Caco-2 (cell line): ENCODE measurements around the gene LGI1. TPM values are rescaled to one million over a fixed set of nuclear protein-coding genes. Genes with fewer than 3 reads are reported as not detected.

Source experiments
- BruUV-seq: library from RNA; stranded (reverse); fragments of 400-500 nt; replicated peaks from 2 replicates; lab custom pipeline; 2021; lab: Mats Ljungman, UMichigan
- CTCF ChIA-PET: fragments of 300-600 bp; sonication (Branson Sonifier 250); formaldehyde crosslinking; loops from one replicate; lab custom pipeline; 2022; ENCODE audit warnings: antibody characterized with exemption; lab: Charles Lee
- POLR2A ChIA-PET: fragments of 300-600 bp; sonication (Branson Sonifier 250); formaldehyde crosslinking; loops from one replicate; lab custom pipeline; 2022; ENCODE audit warnings: antibody characterized with exemption; lab: Charles Lee
- DNase-seq, 2 experiments: peaks; one replicate each; pipeline versions ENCODE4 v3.0.0 to v3.0.0-alpha.2; 2020 to 2022
- H3K27me3 ChIP-seq: replicated peaks from 2 replicates; pipeline ENCODE4 v1.6.0; 2011; ENCODE audit warnings: low read length; ENCODE audit not compliant: control insufficient read depth, insufficient read depth
- H3K36me3 ChIP-seq: 2 replicates; pipeline ENCODE4 v1.5.1; 2011; ENCODE audit warnings: low read length; ENCODE audit not compliant: control insufficient read depth, insufficient read depth
- H3K4me1 ChIP-seq: fragments of 250-450 bp; sonication (Bioruptor Pico); 2 replicates; pipeline ENCODE4 v1.5.1; 2020; ENCODE audit warnings: mild to moderate bottlenecking
- H3K4me3 ChIP-seq: 2 replicates; pipeline ENCODE4 v1.5.1; 2011; ENCODE audit warnings: low read depth, mild to moderate bottlenecking, control low read depth, low read length
- H3K9me3 ChIP-seq: fragments of 250-450 bp; sonication (Bioruptor Pico); 2 replicates; pipeline ENCODE4 v1.5.1; 2020; ENCODE audit warnings: mild to moderate bottlenecking, moderate library complexity
- H3K27ac Mint-ChIP-seq: one replicate; pipeline ENCODE4 v1.8.0; 2022; ENCODE audit warnings: mixed read lengths; ENCODE audit not compliant: unreplicated experiment
- H3K27me3 Mint-ChIP-seq: one replicate; pipeline ENCODE4 v1.8.0; 2022; ENCODE audit warnings: mixed read lengths; ENCODE audit not compliant: insufficient read depth, unreplicated experiment
- H3K36me3 Mint-ChIP-seq: one replicate; pipeline ENCODE4 v1.8.0; 2022; ENCODE audit warnings: mild to moderate bottlenecking, mixed read lengths; ENCODE audit not compliant: insufficient read depth, unreplicated experiment
- H3K4me1 Mint-ChIP-seq: one replicate; pipeline ENCODE4 v1.8.0; 2022; ENCODE audit warnings: low read depth, mixed read lengths; ENCODE audit not compliant: unreplicated experiment
- H3K4me3 Mint-ChIP-seq: one replicate; pipeline ENCODE4 v1.8.0; 2022; ENCODE audit warnings: mild to moderate bottlenecking, moderate library complexity, mixed read lengths; ENCODE audit not compliant: unreplicated experiment
- H3K9me3 Mint-ChIP-seq: one replicate; pipeline ENCODE4 v1.8.0; 2022; ENCODE audit warnings: mixed read lengths; ENCODE audit not compliant: unreplicated experiment
- intact Hi-C: fragments of 100-400 bp; cut with micrococcal nuclease; formaldehyde crosslinking; loops from one replicate; pipeline ENCODE4 v1.10.0; 2022; ENCODE audit not compliant: unreplicated experiment
- total RNA-seq: library from RNA; stranded (reverse); gene quantifications from 2 replicates; pipeline ENCODE4 v1.2.3, GENCODE V29; 2022
- TF ChIP-seq, protein P1 (sequence below), 2 experiments: fragments of 200-600 bp in 1 of 2; IDR thresholded peaks; 1 replicate in 1 of 2; 2 replicates in 1 of 2; pipeline versions ENCODE4 v1.5.1 to v1.8.0; 2011 to 2022; ENCODE audit warnings: antibody characterized with exemption in 1 of 2, control low read depth in 1 of 2, inconsistent platforms in 1 of 2, low read depth in 1 of 2, low read length in 1 of 2, mild to moderate bottlenecking in 1 of 2, moderate library complexity in 1 of 2; ENCODE audit not compliant: insufficient read depth in 1 of 2, severe bottlenecking in 1 of 2, unreplicated experiment in 1 of 2

LGI1 gene
- total RNA-seq, 1 experiment from 2014 or later = 0.48 TPM

DNA sequence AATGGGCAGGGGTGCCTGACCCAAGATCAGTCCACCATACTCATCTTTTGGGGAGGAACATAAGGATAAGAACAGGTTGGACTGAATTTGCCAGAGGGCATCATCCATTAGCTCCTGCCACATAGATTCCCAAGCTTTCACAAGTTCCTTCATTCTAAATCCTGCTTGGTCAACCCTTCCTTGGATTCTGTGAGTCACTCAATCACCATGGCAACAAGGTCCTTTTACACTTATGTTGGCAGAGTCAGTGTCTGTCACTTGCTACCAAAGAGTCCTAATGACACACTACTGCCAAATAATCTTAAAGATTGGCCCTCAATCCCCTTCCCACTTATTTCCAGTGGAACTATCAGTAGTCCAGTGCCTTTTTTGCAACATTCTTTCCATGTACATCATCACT, 5.0 kb upstream of the LGI1 start:
- Mint-ChIP-seq H3K27me3 (no peaks in the 10 kb centered on the region), H3K9me3 (no peaks in the 10 kb centered on the region), H3K27ac (peak overlapping the region; percentile 32), H3K4me1 (peaks cover 24% of the 10 kb centered on the region), H3K36me3 (no peaks in the 10 kb centered on the region), H3K4me3 (peak overlapping the region; percentile 14)
- peaks cover 17% of the 10 kb centered on the region for H3K4me1 ChIP-seq
- no peak overlapping the region for H3K4me3 ChIP-seq
- POLR2A ChIA-PET = no interaction called here
- TF ChIP-seq, protein P1, sequence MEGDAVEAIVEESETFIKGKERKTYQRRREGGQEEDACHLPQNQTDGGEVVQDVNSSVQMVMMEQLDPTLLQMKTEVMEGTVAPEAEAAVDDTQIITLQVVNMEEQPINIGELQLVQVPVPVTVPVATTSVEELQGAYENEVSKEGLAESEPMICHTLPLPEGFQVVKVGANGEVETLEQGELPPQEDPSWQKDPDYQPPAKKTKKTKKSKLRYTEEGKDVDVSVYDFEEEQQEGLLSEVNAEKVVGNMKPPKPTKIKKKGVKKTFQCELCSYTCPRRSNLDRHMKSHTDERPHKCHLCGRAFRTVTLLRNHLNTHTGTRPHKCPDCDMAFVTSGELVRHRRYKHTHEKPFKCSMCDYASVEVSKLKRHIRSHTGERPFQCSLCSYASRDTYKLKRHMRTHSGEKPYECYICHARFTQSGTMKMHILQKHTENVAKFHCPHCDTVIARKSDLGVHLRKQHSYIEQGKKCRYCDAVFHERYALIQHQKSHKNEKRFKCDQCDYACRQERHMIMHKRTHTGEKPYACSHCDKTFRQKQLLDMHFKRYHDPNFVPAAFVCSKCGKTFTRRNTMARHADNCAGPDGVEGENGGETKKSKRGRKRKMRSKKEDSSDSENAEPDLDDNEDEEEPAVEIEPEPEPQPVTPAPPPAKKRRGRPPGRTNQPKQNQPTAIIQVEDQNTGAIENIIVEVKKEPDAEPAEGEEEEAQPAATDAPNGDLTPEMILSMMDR (IDR thresholded peaks at IDR 0.05; ENCODE audit: insufficient read depth in 1 of 2, low read depth in 1 of 2, low read length in 1 of 2, severe bottlenecking in 1 of 2, unreplicated experiment in 1 of 2) = no peak
- intact Hi-C loops = no loop called here
- CTCF ChIA-PET = interaction anchor here (1.0 to 2.6 kb wide), 2 partner anchors 15 to 63 kb away, joined by 4 to 21 read pairs; no protein-coding TSS in a partner anchor
- DNase-seq = peak in 1 of 2 experiments; percentile 43
- no peaks in the 10 kb centered on the region; the same call in 1 of the 2 replicates for H3K27me3 ChIP-seq
- H3K36me3 ChIP-seq = no peaks in the 10 kb centered on the region
- no peaks in the 10 kb centered on the region for H3K9me3 ChIP-seq
- no TSS peak for BruUV-seq

DNA sequence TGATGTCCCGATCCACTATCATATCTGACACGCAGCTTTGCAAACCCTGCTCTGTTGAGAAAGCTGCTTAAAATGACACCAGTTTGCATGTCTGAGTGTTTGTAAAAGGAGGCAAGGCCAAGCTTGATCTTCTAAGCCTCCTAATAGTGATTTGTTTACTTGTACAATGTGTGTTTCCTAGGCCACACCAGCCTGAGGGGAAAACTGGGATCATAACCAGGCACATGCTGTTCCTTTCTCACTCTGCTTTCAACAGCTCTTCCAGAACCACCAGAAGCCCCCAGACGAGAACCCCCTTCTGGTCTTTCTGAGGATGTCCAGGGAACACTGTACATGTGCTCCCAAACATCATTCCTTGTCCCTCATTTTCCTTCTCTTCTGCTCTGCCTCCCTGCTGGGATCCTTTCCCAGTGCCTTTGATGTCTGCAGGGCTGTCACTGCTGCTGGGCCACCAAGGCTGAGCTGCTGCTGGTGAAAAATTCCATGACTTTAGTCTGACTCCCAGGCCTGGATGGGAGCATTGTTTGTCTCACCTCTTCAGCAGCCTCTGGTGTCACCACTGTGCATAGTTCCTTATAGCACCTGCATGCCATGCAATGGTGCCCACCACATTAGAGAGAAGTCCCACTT, 4.0 kb upstream of the LGI1 start:
- Mint-ChIP-seq H3K36me3 (no peaks in the 10 kb centered on the region), H3K4me3 (no peak overlapping the region), H3K4me1 (peaks cover 24% of the 10 kb centered on the region), H3K27ac (peak overlapping the region; percentile 32), H3K27me3 (no peaks in the 10 kb centered on the region), H3K9me3 (no peaks in the 10 kb centered on the region)
- Histone ChIP-seq H3K4me1 (peaks cover 17% of the 10 kb centered on the region), H3K4me3 (no peak overlapping the region), H3K27me3 (no peaks in the 10 kb centered on the region; the same call in 1 of the 2 replicates), H3K36me3 (no peaks in the 10 kb centered on the region), H3K9me3 (no peaks in the 10 kb centered on the region)
- TF ChIP-seq, protein P1 (IDR thresholded peaks at IDR 0.05; ENCODE audit: insufficient read depth in 1 of 2, low read depth in 1 of 2, low read length in 1 of 2, severe bottlenecking in 1 of 2, unreplicated experiment in 1 of 2) = no peak
- intact Hi-C loops = no loop called here
- no TSS peak for BruUV-seq
- DNase-seq = no peak
- POLR2A ChIA-PET = interaction anchor here (0.7 kb wide), 1 partner anchor 1430 kb away, joined by 4 read pairs; no protein-coding TSS in a partner anchor
- CTCF ChIA-PET = interaction anchor here (1.0 to 2.6 kb wide), 2 partner anchors 14 to 62 kb away, joined by 4 to 21 read pairs; no protein-coding TSS in a partner anchor

DNA sequence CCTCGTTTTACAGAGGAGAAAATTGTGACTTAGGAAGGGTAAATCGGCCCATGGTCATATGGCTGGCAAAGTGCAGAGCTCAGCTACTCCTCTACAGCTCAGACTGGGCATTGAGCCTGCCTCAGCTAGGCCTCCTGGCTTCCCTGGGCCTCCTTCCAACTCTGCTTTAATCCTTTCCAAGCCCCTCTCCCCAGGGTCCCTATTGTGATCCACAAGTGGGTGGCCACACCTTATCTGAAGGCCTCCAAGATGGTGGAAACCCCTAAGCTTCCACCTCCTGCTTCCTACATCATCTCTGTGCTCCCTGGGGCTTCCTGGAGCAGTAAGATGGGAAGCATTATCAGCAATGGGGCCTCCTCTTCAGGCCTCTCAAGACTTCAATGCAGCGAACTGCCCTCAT, 3.0 kb upstream of the LGI1 start:
- Mint-ChIP-seq H3K4me3 (no peak overlapping the region), H3K9me3 (no peaks in the 10 kb centered on the region), H3K27ac (no peak overlapping the region), H3K36me3 (no peaks in the 10 kb centered on the region), H3K4me1 (peaks cover 24% of the 10 kb centered on the region), H3K27me3 (no peaks in the 10 kb centered on the region)
- Histone ChIP-seq H3K9me3 (no peaks in the 10 kb centered on the region), H3K27me3 (no peaks in the 10 kb centered on the region; the same call in 1 of the 2 replicates), H3K36me3 (no peaks in the 10 kb centered on the region), H3K4me3 (no peak overlapping the region), H3K4me1 (peaks cover 17% of the 10 kb centered on the region)
- POLR2A ChIA-PET = no interaction called here
- no peak for DNase-seq
- BruUV-seq = no TSS peak
- TF ChIP-seq, protein P1 (IDR thresholded peaks at IDR 0.05; ENCODE audit: insufficient read depth in 1 of 2, low read depth in 1 of 2, low read length in 1 of 2, severe bottlenecking in 1 of 2, unreplicated experiment in 1 of 2) = no peak
- CTCF ChIA-PET = no interaction called here
- intact Hi-C loops = no loop called here
